ENCODE measurements around the gene OMP. TPM values are rescaled to one million over a fixed set of nuclear protein-coding genes. Genes with fewer than 3 reads are reported as not detected.

The OMP gene
- total RNA-seq, 2 experiments from 2014 or later: not detected

GRCh38 chr11:77123591-77123990, 21.0 kb downstream of the OMP start:
- Histone ChIP-seq H3K36me3 (ENCODE audit: insufficient read depth, low read length) (no peaks in the 10 kb centered on the region), H3K9me3 (ENCODE audit: control insufficient read depth in 1 of 2, insufficient read depth in 1 of 2, low read length in 2 of 2) (no peaks in the 10 kb centered on the region), H3K27ac (ENCODE audit: low read depth in 1 of 2, low read length in 2 of 2) (no peak overlapping the region), H3K4me3 (ENCODE audit: low read length) (no peak overlapping the region), H3K27me3 (ENCODE audit: control insufficient read depth in 1 of 2, insufficient read depth in 2 of 2, low read length in 2 of 2) (peaks cover 3 to 4% of the 10 kb centered on the region in 2 experiments), H3K4me1 (ENCODE audit: insufficient read depth, low read length) (peaks cover 14% of the 10 kb centered on the region)
- no peaks in the 10 kb centered on the region for H3K9me3 Mint-ChIP-seq
- ATAC-seq (ENCODE audit: poor library complexity) (no peak), DNase-seq (no peak)
- intact Hi-C loops (cut with DNase I, micrococcal nuclease): no loop called here
- no peak overlapping the region for H3K27ac Mint-ChIP-seq
- ChIA-PET POLR2A (no interaction called here), CTCF (no interaction called here)
- H3K36me3 Mint-ChIP-seq (ENCODE audit: low read depth): no peaks in the 10 kb centered on the region
- H3K27me3 Mint-ChIP-seq: no peaks in the 10 kb centered on the region
- no peak overlapping the region for H3K4me3 Mint-ChIP-seq
- no peak for TF ChIP-seq CTCF (IDR thresholded peaks at IDR 0.05)
- H3K4me1 Mint-ChIP-seq (ENCODE audit: low read depth): peaks cover 12% of the 10 kb centered on the region

GRCh38 chr11:77124041-77124440, 21.4 kb downstream of the OMP start:
- Histone ChIP-seq H3K9me3 (ENCODE audit: control insufficient read depth in 1 of 2, insufficient read depth in 1 of 2, low read length in 2 of 2) (no peaks in the 10 kb centered on the region), H3K4me3 (ENCODE audit: low read length) (no peak overlapping the region), H3K27me3 (ENCODE audit: control insufficient read depth in 1 of 2, insufficient read depth in 2 of 2, low read length in 2 of 2) (peaks cover 3 to 4% of the 10 kb centered on the region in 2 experiments), H3K27ac (ENCODE audit: low read depth in 1 of 2, low read length in 2 of 2) (no peak overlapping the region), H3K36me3 (ENCODE audit: insufficient read depth, low read length) (no peaks in the 10 kb centered on the region), H3K4me1 (ENCODE audit: insufficient read depth, low read length) (peaks cover 14% of the 10 kb centered on the region)
- no peaks in the 10 kb centered on the region for H3K27me3 Mint-ChIP-seq
- no peak for ATAC-seq (ENCODE audit: poor library complexity)
- H3K9me3 Mint-ChIP-seq: no peaks in the 10 kb centered on the region
- ChIA-PET POLR2A (no interaction called here), CTCF (no interaction called here)
- intact Hi-C loops (cut with DNase I, micrococcal nuclease): no loop called here
- H3K4me3 Mint-ChIP-seq: no peak overlapping the region
- DNase-seq: no peak
- TF ChIP-seq CTCF (IDR thresholded peaks at IDR 0.05): no peak
- peaks cover 12% of the 10 kb centered on the region for H3K4me1 Mint-ChIP-seq (ENCODE audit: low read depth)
- H3K36me3 Mint-ChIP-seq (ENCODE audit: low read depth): no peaks in the 10 kb centered on the region
- no peak overlapping the region for H3K27ac Mint-ChIP-seq

GRCh38 chr11:77124488-77124887, 21.8 kb downstream of the OMP start:
- Mint-ChIP-seq H3K27me3 (no peaks in the 10 kb centered on the region), H3K4me3 (no peak overlapping the region), H3K27ac (no peak overlapping the region), H3K36me3 (ENCODE audit: low read depth) (no peaks in the 10 kb centered on the region), H3K9me3 (no peaks in the 10 kb centered on the region), H3K4me1 (ENCODE audit: low read depth) (peaks cover 12% of the 10 kb centered on the region)
- CTCF ChIA-PET: no interaction called here
- DNase-seq: no peak
- H3K9me3 ChIP-seq (ENCODE audit: control insufficient read depth in 1 of 2, insufficient read depth in 1 of 2, low read length in 2 of 2): no peaks in the 10 kb centered on the region
- H3K27me3 ChIP-seq (ENCODE audit: control insufficient read depth in 1 of 2, insufficient read depth in 2 of 2, low read length in 2 of 2): peaks cover 3 to 4% of the 10 kb centered on the region in 2 experiments
- TF ChIP-seq CTCF (IDR thresholded peaks at IDR 0.05): no peak
- no peaks in the 10 kb centered on the region for H3K36me3 ChIP-seq (ENCODE audit: insufficient read depth, low read length)
- H3K27ac ChIP-seq (ENCODE audit: low read depth in 1 of 2, low read length in 2 of 2): no peak overlapping the region
- POLR2A ChIA-PET: no interaction called here
- no peak overlapping the region for H3K4me3 ChIP-seq (ENCODE audit: low read length)
- intact Hi-C loops (cut with DNase I, micrococcal nuclease): no loop called here
- ATAC-seq (ENCODE audit: poor library complexity): no peak
- peaks cover 14% of the 10 kb centered on the region for H3K4me1 ChIP-seq (ENCODE audit: insufficient read depth, low read length)
